Esophagus squamous epithelium (tissue), 5 donors: ENCODE data around the gene CSF3R. TPM values are rescaled to one million over a fixed set of nuclear protein-coding genes. Genes with fewer than 3 reads are reported as not detected.
"Not testable (repeated sequence)": the region's sequence is repeated elsewhere in the genome, so short reads cannot be mapped to it uniquely, and the experiment has no call there.

Experiments
- DNase-seq: peaks from one replicate; lab custom pipeline; 2025; lab: John Stamatoyannopoulos, UW
- H3K27ac ChIP-seq, 4 donors: fragments of 200-600 bp; sonication (generic); one replicate each; pipeline ENCODE4 v1.5.1; 2016 to 2019; ENCODE audit warnings: mild to moderate bottlenecking in 1 of 4
- H3K27me3 ChIP-seq, 4 donors: fragments of 200-600 bp; sonication (generic); 1 replicate in 3 of 4; 2 replicates in 1 of 4; pipeline versions ENCODE4 v1.5.1 to v1.6.0; 2017 to 2021; ENCODE audit warnings: antibody characterized with exemption in 1 of 4
- H3K36me3 ChIP-seq, 3 donors: fragments of 200-600 bp; sonication (generic); one replicate each; pipeline ENCODE4 v1.5.1; 2016 to 2019
- H3K4me1 ChIP-seq, 3 donors: fragments of 200-600 bp; sonication (generic); one replicate each; pipeline ENCODE4 v1.5.1; 2017 to 2019
- H3K4me3 ChIP-seq, 4 donors: fragments of 200-600 bp; sonication (generic); 1 replicate in 3 of 4; 2 replicates in 1 of 4; pipeline ENCODE4 v1.5.1; 2016 to 2019; ENCODE audit warnings: mild to moderate bottlenecking in 2 of 4, moderate library complexity in 1 of 4
- H3K9me3 ChIP-seq, 3 donors: fragments of 200-600 bp; sonication (generic); one replicate each; pipeline ENCODE4 v1.5.1; 2016 to 2019
- POLR2A ChIP-seq, 4 donors: fragments of 450-650 bp; IDR thresholded peaks; one replicate each; pipeline ENCODE4 v1.6.1; 2017; ENCODE audit warnings: antibody characterized with exemption in 4 of 4, mild to moderate bottlenecking in 4 of 4, moderate library complexity in 3 of 4
- WGBS, 2 donors: methylation state at CpG; one replicate each; pipeline ENCODE4 v1.1.5; 2018; 5-methylcytosine and 5-hydroxymethylcytosine counted together
- intact Hi-C: fragments of 100-400 bp; cut with DNase I; formaldehyde crosslinking; loops from one replicate; pipeline ENCODE4 v1.15.0; 2022
- total RNA-seq, 4 donors: library from RNA; depleted of rRNA; stranded (reverse); fragments of >200 nt; gene quantifications; one replicate each; pipeline ENCODE4 v1.1.0, GENCODE V29; 2016
- TF ChIP-seq, protein P1 (sequence below), 6 experiments: fragments of 450-650 bp in 4 of 6; fragments of 200-600 bp in 2 of 6; sonication (generic) in 2 of 6; IDR thresholded peaks; one replicate each; pipeline ENCODE4 v1.5.1; 2016 to 2019; ENCODE audit warnings: antibody characterized with exemption in 6 of 6, mild to moderate bottlenecking in 4 of 6, moderate library complexity in 4 of 6
- donor health status: DM: yes; HTN: yes; CAD: no.

The CSF3R gene
- total RNA-seq, 4 donors from 2014 or later = 0.42 to 10.0 (median 4.7) TPM

DNA sequence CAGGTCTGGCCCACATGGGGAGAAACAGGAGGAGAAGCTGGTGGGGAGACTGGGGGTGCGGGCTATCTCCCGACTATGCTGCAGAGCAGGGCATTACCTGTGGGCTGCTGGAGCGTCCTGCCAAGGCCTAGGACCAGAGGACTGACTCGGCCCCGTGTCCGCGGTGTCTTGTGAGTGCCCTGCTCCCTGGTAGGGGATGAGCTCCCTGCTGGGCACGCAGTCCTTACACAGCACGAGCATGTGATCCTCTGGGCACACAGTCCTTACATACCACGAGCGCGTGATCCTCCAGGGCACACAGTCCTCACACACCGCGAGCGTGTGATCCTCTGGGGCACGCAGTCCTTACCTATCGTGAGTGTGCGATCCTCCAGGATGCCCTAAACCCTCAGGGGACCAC lies 31.8 kb upstream of the CSF3R start:
- peaks cover 0 to 7% (median 0%) of the 10 kb centered on the region in 3 donors for H3K4me1 ChIP-seq
- H3K27me3 ChIP-seq = peaks cover 0 to 23% (median 0%) of the 10 kb centered on the region in 4 donors
- H3K4me3 ChIP-seq = no peak overlapping the region
- no peaks in the 10 kb centered on the region for H3K9me3 ChIP-seq
- 75 to 81% methylated on average over 5 to 7 of the region's 18 CpGs for WGBS, 2 donors
- TF ChIP-seq, protein P1, sequence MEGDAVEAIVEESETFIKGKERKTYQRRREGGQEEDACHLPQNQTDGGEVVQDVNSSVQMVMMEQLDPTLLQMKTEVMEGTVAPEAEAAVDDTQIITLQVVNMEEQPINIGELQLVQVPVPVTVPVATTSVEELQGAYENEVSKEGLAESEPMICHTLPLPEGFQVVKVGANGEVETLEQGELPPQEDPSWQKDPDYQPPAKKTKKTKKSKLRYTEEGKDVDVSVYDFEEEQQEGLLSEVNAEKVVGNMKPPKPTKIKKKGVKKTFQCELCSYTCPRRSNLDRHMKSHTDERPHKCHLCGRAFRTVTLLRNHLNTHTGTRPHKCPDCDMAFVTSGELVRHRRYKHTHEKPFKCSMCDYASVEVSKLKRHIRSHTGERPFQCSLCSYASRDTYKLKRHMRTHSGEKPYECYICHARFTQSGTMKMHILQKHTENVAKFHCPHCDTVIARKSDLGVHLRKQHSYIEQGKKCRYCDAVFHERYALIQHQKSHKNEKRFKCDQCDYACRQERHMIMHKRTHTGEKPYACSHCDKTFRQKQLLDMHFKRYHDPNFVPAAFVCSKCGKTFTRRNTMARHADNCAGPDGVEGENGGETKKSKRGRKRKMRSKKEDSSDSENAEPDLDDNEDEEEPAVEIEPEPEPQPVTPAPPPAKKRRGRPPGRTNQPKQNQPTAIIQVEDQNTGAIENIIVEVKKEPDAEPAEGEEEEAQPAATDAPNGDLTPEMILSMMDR (IDR thresholded peaks at IDR 0.05) = no peak
- TF ChIP-seq POLR2A (IDR thresholded peaks at IDR 0.05) = no peak
- H3K36me3 ChIP-seq = no peaks in the 10 kb centered on the region
- no peak overlapping the region for H3K27ac ChIP-seq
- no peak for DNase-seq
- intact Hi-C loops = no loop called here

DNA sequence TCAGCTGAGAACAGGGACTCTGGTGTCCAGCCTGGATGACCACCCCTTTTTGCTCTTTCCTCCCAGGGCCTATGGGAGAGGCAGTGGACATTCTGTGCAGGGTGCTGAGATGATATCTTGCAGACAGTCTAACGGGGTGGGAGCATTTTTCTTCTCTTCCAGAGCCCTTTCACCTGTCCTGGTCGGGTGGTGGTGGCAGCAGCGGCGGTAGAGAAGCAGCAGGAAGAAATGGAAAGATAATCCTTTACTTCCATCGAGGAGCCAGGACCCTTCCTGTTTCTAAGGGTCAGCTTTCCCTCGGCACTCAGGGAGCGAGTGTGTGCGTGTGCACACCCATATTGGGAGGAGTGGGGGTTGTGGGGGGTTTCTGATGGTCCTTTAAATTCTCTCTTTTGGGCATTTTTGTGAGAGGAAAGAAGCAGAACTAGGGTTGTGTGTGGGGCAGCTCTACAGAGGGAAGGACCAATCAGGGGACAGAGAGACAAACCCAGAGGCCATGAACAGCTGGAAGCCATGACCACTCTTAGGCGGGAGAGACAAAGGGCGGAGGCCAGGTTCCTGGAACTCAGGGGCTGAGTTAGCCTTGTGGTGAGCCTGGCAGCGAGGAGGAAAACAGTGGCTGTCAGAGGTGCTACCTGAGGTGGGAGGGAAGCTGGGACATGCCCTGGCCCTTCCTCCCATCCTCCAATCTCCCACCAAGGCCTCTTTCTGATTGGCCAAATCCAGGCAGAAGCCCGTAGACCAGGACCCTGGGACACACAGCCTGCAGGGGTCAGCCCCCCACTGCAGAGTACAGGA lies 31.2 kb upstream of the CSF3R start:
- Histone ChIP-seq H3K4me3 (no peak overlapping the region), H3K27me3 (peaks cover 0 to 23% (median 0%) of the 10 kb centered on the region in 4 donors), H3K27ac (no peak overlapping the region), H3K9me3 (no peaks in the 10 kb centered on the region), H3K36me3 (no peaks in the 10 kb centered on the region), H3K4me1 (peaks cover 0 to 7% (median 0%) of the 10 kb centered on the region in 3 donors)
- intact Hi-C loops = no loop called here
- TF ChIP-seq POLR2A (IDR thresholded peaks at IDR 0.05) = no peak
- TF ChIP-seq, protein P1 (IDR thresholded peaks at IDR 0.05) = no peak
- DNase-seq = no peak
- 68 to 70% methylated on average over 5 to 11 of the region's 12 CpGs for WGBS, 2 donors

DNA sequence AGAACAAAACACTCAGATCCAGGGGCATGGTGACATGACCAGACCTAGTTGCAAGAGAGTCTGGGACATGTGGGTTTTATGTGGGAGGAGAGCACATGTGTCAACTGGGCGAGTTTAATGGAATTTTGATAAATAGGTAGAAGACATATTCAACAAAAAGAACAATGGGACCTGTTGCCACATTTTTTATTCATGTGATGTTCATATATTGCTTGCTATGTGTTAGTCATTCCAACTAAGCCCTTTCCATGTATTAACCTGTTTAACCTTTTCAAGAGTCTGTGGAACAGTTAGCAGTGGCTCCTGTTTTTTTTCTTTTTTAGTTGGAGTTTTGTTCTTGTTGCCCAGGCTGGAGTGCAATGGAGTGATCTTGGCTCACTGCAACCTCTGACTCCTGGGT lies 30.1 kb upstream of the CSF3R start:
- H3K4me3 ChIP-seq = no peak overlapping the region
- intact Hi-C loops = no loop called here
- 27 to 38% methylated on average over 1 of the region's 1 CpG for WGBS, 2 donors
- H3K9me3 ChIP-seq = no peaks in the 10 kb centered on the region
- DNase-seq = no peak
- H3K4me1 ChIP-seq = peaks cover 0 to 7% (median 0%) of the 10 kb centered on the region in 3 donors
- no peaks in the 10 kb centered on the region for H3K36me3 ChIP-seq
- peak overlapping the region in 1 of 4 donors; percentile 3 for H3K27ac ChIP-seq
- peaks cover 0 to 27% (median 0%) of the 10 kb centered on the region in 4 donors for H3K27me3 ChIP-seq
- TF ChIP-seq, protein P1 (IDR thresholded peaks at IDR 0.05) = no peak
- no peak for TF ChIP-seq POLR2A (IDR thresholded peaks at IDR 0.05)

DNA sequence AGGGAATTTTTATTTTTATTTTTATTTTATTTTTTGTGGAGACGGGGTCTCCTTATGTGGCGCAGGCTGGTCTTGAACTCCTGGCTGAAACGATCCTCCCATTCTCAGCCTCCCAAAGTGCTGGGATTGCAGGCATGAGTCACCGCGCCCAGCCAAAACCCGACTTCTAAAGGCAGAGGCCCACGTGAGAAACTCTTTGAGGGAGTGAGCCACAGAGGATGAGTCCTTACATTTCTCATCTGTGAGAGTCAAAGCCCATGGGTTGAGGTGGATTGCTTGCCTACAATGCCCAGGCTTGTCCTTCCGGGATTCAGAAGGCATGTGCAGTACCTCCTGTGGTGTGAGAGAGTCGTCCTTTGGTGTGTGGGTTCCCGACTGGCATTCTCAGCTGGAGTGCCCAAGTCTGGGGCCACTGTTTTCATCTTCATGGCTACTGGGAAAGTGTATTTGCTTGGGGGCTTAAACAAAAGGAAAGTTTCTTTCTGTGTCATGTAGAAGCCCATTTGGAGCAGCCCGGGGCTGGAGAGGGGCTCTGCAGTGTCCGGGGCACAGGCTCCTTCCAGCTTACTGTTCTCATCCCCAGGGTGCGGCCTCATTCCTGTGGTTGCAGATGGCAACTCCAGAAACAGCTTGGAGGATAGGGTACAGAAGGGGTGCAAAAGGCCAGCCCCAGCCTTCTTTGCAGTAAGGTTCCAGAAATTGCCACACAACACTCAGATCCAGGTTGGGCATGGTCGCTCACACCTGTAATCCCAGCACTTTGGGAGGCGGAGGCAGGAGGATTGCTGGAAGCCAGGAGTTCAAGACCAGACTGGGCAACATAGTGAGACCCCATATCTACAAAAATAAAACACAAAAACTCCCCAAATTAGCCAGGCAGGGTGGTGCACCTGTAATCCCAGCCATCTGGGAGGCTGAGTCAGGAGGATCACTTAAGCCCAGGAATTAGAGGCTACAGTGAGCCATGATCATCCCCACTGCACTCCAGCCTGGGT lies 29.4 kb upstream of the CSF3R start:
- H3K4me1 ChIP-seq = peaks cover 0 to 7% (median 0%) of the 10 kb centered on the region in 3 donors
- 45 to 51% methylated on average over 15 of the region's 15 CpGs for WGBS, 2 donors
- no peaks in the 10 kb centered on the region for H3K36me3 ChIP-seq
- no peak for TF ChIP-seq POLR2A (IDR thresholded peaks at IDR 0.05)
- TF ChIP-seq, protein P1 (IDR thresholded peaks at IDR 0.05) = no peak
- no peaks in the 10 kb centered on the region for H3K9me3 ChIP-seq
- DNase-seq = no peak
- no peak overlapping the region for H3K4me3 ChIP-seq
- intact Hi-C loops = no loop called here
- peaks cover 0 to 34% (median 0%) of the 10 kb centered on the region in 4 donors for H3K27me3 ChIP-seq
- H3K27ac ChIP-seq = peak overlapping the region in 1 of 4 donors; percentile 3

DNA sequence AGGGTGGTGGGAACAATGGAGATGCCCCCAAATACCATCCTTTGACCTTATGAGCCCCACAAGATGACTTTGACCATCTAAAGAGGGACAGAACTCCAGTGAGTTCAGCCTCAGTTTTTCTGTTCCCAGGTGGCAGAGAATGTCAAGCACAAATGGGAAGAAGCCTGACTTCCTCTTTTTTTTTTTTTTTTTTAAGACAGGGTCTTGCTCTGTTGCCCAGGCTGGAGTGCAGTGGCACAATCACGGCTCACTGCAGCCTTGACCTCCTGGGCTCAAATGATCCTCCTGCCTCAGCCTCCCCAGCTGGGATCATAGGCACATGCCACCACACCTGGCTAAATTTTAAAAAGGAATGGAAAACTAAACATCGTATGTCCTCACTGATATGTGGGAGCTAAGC lies 28.5 kb upstream of the CSF3R start:
- H3K4me3 ChIP-seq, intact Hi-C loops, H3K27ac ChIP-seq, H3K36me3 ChIP-seq, DNase-seq, H3K4me1 ChIP-seq, H3K9me3 ChIP-seq: not testable (repeated sequence)
- WGBS, 2 donors = 90 to 95% methylated on average over 1 to 2 of the region's 2 CpGs
- peaks cover 0 to 43% (median 0%) of the 10 kb centered on the region in 4 donors for H3K27me3 ChIP-seq
